Psoas muscle (tissue), 8 donors: ENCODE measurements around the gene LIMD2. TPM values are rescaled to one million over a fixed set of nuclear protein-coding genes. Genes with fewer than 3 reads are reported as not detected.
A peak's percentile ranks its signal among the peaks of the same experiment; 100 is the strongest.

Experiments
- ATAC-seq, 4 donors: fragments of 200-7000 bp; cut with Tn5 transposase; one replicate each; pipeline ENCODE4 v1.9.1; 2020; ENCODE audit warnings: moderate library complexity in 3 of 4, mild to moderate bottlenecking in 2 of 4
- DNase-seq, 2 donors: peaks; one replicate each; pipeline ENCODE4 v3.0.0-alpha.2; 2020
- H3K27ac ChIP-seq: fragments of 200-600 bp; one replicate; pipeline ENCODE4 v1.8.0; 2022
- H3K27me3 ChIP-seq, 3 donors: fragments of 200-600 bp in 1 of 3; one replicate each; pipeline versions ENCODE4 v1.6.1 to v1.8.0; 2013 to 2022; ENCODE audit warnings: low read length in 2 of 3, mild to moderate bottlenecking in 2 of 3, moderate library complexity in 1 of 3; ENCODE audit not compliant: insufficient read depth in 3 of 3
- H3K36me3 ChIP-seq, 2 donors: fragments of 200-600 bp in 1 of 2; one replicate each; pipeline versions ENCODE4 v1.6.1 to v1.8.0; 2013 to 2022; ENCODE audit warnings: low read depth in 1 of 2, mild to moderate bottlenecking in 1 of 2, moderate library complexity in 1 of 2; ENCODE audit not compliant: insufficient read depth in 1 of 2
- H3K4me1 ChIP-seq: fragments of 200-600 bp; one replicate; pipeline ENCODE4 v1.8.0; 2022
- H3K4me3 ChIP-seq: fragments of 200-600 bp; one replicate; pipeline ENCODE4 v1.8.0; 2022; ENCODE audit warnings: mild to moderate bottlenecking
- H3K9me3 ChIP-seq: fragments of 200-600 bp; one replicate; pipeline ENCODE4 v1.8.0; 2022
- WGBS, 3 donors: extraction: QIAGEN DNeasy Blood & Tissue Kit; methylation state at CpG; one replicate each; pipeline versions ENCODE4 v1.1.6 to v1.1.7; 2013; 5-methylcytosine and 5-hydroxymethylcytosine counted together
- intact Hi-C, 2 donors: fragments of 100-400 bp; cut with DNase I; formaldehyde crosslinking; loops; one replicate each; pipeline versions ENCODE4 v1.11.0 to v1.14.2; 2022
- polyA plus RNA-seq, 3 donors: library from polyadenylated mRNA; stranded (reverse); fragments of 200-250 nt; gene quantifications; one replicate each; pipeline ENCODE4 v1.2.3, GENCODE V29; 2013
- total RNA-seq, 4 donors: library from RNA; stranded (reverse); fragmentation: NEBNext Ultra II Directional in 2 of 4; extraction: Animal tissue kit (Norgen Biotek cat#: 25700) in 2 of 4; gene quantifications; one replicate each; pipeline versions ENCODE4 v1.2.1 to v1.2.4, GENCODE V29; 2021 to 2023
- TF ChIP-seq, protein P1 (sequence below): fragments of 200-600 bp; IDR thresholded peaks from one replicate; pipeline ENCODE4 v1.8.0; 2022; ENCODE audit warnings: antibody characterized with exemption
- donor health status: healthy with polysubstance abuse.
- donor health status: DM: no; HTN: no; CAD: no; lungs with moderate emphysema.
- donor health status: Bipolar disorder and iron deficiency.
- donor health status: healthy.
- donor health status: DM: yes; HTN: yes; CAD: no.
- donor health status: DM: no; HTN: no; CAD: no.
- donor health status: DM: no; HTN: no; CAD: no.
- donor health status: DM: yes; HTN: yes; CAD: no.

The LIMD2 gene
- total and polyA plus RNA-seq, 7 donors, result 0.95 to 4.4 (median 2.7) TPM

- WGBS, 3 donors, result 15 to 32% (median 17%) methylated on average over 18 to 45 of the region's 45 CpGs
- H3K9me3 ChIP-seq, result no peaks in the 10 kb centered on the region
- ATAC-seq (peak; percentile 9 to 34 (median 20)), DNase-seq (peak; percentile 50 to 73)
- H3K27me3 ChIP-seq, result peaks cover 0 to 28% (median 0%) of the 10 kb centered on the region in 3 donors
- H3K4me1 ChIP-seq, result peaks cover 23% of the 10 kb centered on the region
- intact Hi-C loops, result loop anchor here in 1 of 2 donors (5.0 kb wide), 1 partner anchor 138 kb away; no protein-coding TSS in a partner anchor
- H3K27ac ChIP-seq, result no peak overlapping the region
- H3K4me3 ChIP-seq, result peak overlapping the region; percentile 67
- TF ChIP-seq, protein P1, sequence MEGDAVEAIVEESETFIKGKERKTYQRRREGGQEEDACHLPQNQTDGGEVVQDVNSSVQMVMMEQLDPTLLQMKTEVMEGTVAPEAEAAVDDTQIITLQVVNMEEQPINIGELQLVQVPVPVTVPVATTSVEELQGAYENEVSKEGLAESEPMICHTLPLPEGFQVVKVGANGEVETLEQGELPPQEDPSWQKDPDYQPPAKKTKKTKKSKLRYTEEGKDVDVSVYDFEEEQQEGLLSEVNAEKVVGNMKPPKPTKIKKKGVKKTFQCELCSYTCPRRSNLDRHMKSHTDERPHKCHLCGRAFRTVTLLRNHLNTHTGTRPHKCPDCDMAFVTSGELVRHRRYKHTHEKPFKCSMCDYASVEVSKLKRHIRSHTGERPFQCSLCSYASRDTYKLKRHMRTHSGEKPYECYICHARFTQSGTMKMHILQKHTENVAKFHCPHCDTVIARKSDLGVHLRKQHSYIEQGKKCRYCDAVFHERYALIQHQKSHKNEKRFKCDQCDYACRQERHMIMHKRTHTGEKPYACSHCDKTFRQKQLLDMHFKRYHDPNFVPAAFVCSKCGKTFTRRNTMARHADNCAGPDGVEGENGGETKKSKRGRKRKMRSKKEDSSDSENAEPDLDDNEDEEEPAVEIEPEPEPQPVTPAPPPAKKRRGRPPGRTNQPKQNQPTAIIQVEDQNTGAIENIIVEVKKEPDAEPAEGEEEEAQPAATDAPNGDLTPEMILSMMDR, result no peak
- peaks cover 0 to 30% of the 10 kb centered on the region in 2 donors for H3K36me3 ChIP-seq
Observed at GRCh38 chr17:63698886-63699637, 863 bp downstream of the LIMD2 start.

DNA sequence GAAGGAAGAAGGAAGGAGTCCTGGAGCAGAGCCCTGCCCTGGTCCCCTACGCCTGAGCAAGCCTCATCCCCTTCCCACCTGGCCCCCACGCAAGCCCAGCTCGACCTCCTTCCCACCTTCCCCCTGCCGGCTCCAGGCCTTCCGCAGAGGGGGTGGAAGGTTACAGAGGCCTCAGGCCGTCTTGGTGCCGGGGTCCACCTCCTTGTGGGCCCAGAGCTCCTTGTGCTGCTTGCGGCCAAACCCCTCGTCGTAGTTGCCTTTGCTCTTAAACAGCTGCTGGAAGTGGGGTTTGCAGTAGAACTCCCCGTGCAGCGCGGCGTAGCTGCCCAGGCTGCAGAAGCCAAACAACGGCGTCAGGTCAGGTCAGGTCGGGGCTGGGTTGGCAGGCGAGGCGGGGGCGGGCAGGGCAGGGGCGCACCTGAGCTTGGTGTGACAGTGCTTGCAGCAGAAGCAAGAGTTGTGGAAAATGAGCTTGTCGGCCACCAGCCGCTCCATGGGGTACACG lies 1.5 kb downstream of the LIMD2 start:
- ATAC-seq, result peak in 3 of 4 donors; percentile 1 to 33 (median 2)
- intact Hi-C loops, result loop anchor here in 1 of 2 donors (5.0 kb wide), 1 partner anchor 139 kb away; no protein-coding TSS in a partner anchor
- WGBS, 3 donors, result 43 to 56% (median 44%) methylated on average over 20 to 24 of the region's 24 CpGs

GRCh38 chr17:63697341-63698286 lies 2.3 kb downstream of the LIMD2 start:
- Histone ChIP-seq H3K27me3 (peaks cover 0 to 28% (median 0%) of the 10 kb centered on the region in 3 donors), H3K27ac (peak overlapping the region; percentile 23), H3K36me3 (peaks cover 0 to 30% of the 10 kb centered on the region in 2 donors), H3K9me3 (no peaks in the 10 kb centered on the region), H3K4me3 (peak overlapping the region; percentile 67), H3K4me1 (peaks cover 23% of the 10 kb centered on the region)
- 60 to 71% (median 64%) methylated on average over 22 of the region's 22 CpGs for WGBS, 3 donors
- intact Hi-C loops, result loop anchor here in 1 of 2 donors (5.0 kb wide), 1 partner anchor 140 kb away; no protein-coding TSS in a partner anchor
- ATAC-seq (peak; percentile 42 to 75 (median 58)), DNase-seq (peak; percentile 57 to 83)
- TF ChIP-seq, protein P1, result peak; percentile 50

More for the DNA sequence above, 1.5 kb downstream of the LIMD2 start:
- no peak for DNase-seq
- Histone ChIP-seq H3K27me3 (peaks cover 0 to 28% (median 0%) of the 10 kb centered on the region in 3 donors), H3K4me1 (peaks cover 23% of the 10 kb centered on the region), H3K4me3 (peak overlapping the region; percentile 67), H3K9me3 (no peaks in the 10 kb centered on the region), H3K27ac (no peak overlapping the region), H3K36me3 (peaks cover 0 to 30% of the 10 kb centered on the region in 2 donors)
- TF ChIP-seq, protein P1, result no peak

DNA sequence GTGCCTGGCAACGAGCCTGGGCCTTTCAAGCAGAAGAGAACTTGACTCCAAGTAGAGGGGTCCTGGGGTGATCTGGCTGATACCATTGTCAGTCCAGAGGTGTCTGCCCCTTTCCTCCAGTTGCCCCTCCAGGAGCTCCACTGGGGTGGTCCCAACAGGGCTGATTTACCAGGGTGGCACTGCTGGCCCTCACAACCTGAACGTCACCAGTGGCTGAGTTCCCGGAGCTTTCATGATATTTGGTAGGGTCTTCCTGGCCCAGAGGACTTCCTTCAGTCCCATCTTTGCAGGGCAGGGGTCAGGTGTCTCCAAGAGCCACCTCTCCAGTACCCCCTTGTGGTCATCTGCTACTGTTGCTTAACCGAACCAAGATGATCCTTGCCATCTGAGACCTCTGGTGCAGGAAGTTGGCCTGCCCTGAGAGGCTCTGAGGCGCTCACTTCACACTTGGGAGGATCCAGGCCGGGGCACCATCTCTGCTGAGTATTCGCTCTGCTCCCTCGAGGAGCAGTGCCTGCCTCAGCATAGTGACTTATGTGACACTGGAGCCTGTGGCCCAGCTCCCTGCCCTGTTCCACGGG lies 3.5 kb downstream of the LIMD2 start:
- TF ChIP-seq, protein P1, result peak; percentile 34
- 53 to 60% (median 54%) methylated on average over 9 of the region's 9 CpGs for WGBS, 3 donors
- H3K4me3 ChIP-seq, result no peak overlapping the region
- H3K27ac ChIP-seq, result peak overlapping the region; percentile 23
- no peak for DNase-seq
- peaks cover 0 to 26% (median 0%) of the 10 kb centered on the region in 3 donors for H3K27me3 ChIP-seq
- no peaks in the 10 kb centered on the region for H3K9me3 ChIP-seq
- H3K4me1 ChIP-seq, result peaks cover 23% of the 10 kb centered on the region
- peaks cover 0 to 40% of the 10 kb centered on the region in 2 donors for H3K36me3 ChIP-seq
- intact Hi-C loops, result loop anchor here in 1 of 2 donors (5.0 kb wide), 1 partner anchor 141 kb away; no protein-coding TSS in a partner anchor
- ATAC-seq, result peak in 1 of 4 donors; percentile 5
